ENCODE data around the gene WEE1.
"Not testable (repeated sequence)": the region's sequence is repeated elsewhere in the genome, so short reads cannot be mapped to it uniquely, and the experiment has no call there.

Gene WEE1

DNA sequence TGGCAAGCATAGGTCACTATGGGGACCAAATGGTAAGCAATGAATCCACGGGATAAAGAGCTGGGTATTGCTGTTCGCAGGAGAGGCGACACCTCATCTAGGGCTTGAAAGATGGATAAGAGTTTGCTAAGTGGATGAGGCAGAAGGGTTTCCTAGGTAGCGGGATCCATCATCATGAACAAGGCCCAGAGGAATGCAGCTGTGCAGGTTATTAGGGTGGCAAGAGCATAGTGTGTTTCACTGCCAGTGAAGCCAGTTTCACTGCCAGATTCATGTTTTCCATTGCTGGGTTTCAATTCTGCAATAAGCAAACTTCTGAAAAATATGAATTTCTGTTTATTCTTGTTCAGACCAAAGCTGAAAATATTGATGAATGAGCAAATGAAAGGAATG, 27.2 kb downstream of the WEE1 start:
- ATAC-seq: 0 out of 3 replicates have a peak, but pooled peaks have one; percentile 22
- no peak for TF ChIP-seq ZNF70 (CRISPR knock-in tag; IDR thresholded peaks at IDR 0.05)
- no peak for TF ChIP-seq TOX (CRISPR knock-in tag; IDR thresholded peaks at IDR 0.05; ENCODE audit: borderline replicate concordance)
- TF ChIP-seq TSHZ2 (CRISPR knock-in tag; IDR thresholded peaks at IDR 0.05): no peak
- no peak for TF ChIP-seq ZC3H10 (CRISPR knock-in tag; IDR thresholded peaks at IDR 0.05)
- TF ChIP-seq OSR1 (CRISPR knock-in tag; IDR thresholded peaks at IDR 0.05): no peak
- no peak for TF ChIP-seq PPARA (CRISPR knock-in tag; IDR thresholded peaks at IDR 0.05; ENCODE audit: borderline replicate concordance)
- TF ChIP-seq ISL1 (CRISPR knock-in tag; IDR thresholded peaks at IDR 0.05): no peak
- TF ChIP-seq ZFP3 (CRISPR knock-in tag; IDR thresholded peaks at IDR 0.05): no peak
- TF ChIP-seq, protein P1, sequence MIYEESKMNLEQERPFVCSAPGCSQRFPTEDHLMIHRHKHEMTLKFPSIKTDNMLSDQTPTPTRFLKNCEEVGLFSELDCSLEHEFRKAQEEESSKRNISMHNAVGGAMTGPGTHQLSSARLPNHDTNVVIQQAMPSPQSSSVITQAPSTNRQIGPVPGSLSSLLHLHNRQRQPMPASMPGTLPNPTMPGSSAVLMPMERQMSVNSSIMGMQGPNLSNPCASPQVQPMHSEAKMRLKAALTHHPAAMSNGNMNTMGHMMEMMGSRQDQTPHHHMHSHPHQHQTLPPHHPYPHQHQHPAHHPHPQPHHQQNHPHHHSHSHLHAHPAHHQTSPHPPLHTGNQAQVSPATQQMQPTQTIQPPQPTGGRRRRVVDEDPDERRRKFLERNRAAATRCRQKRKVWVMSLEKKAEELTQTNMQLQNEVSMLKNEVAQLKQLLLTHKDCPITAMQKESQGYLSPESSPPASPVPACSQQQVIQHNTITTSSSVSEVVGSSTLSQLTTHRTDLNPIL (CRISPR knock-in tag; IDR thresholded peaks at IDR 0.05; ENCODE audit: low read depth): no peak
- no peak for TF ChIP-seq ZFP30 (CRISPR knock-in tag; IDR thresholded peaks at IDR 0.05)
- TF ChIP-seq, protein P2, sequence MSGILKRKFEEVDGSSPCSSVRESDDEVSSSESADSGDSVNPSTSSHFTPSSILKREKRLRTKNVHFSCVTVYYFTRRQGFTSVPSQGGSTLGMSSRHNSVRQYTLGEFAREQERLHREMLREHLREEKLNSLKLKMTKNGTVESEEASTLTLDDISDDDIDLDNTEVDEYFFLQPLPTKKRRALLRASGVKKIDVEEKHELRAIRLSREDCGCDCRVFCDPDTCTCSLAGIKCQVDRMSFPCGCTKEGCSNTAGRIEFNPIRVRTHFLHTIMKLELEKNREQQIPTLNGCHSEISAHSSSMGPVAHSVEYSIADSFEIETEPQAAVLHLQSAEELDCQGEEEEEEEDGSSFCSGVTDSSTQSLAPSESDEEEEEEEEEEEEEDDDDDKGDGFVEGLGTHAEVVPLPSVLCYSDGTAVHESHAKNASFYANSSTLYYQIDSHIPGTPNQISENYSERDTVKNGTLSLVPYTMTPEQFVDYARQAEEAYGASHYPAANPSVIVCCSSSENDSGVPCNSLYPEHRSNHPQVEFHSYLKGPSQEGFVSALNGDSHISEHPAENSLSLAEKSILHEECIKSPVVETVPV (CRISPR knock-in tag; IDR thresholded peaks at IDR 0.05): no peak
- no peak for TF ChIP-seq ESRRG (CRISPR knock-in tag; IDR thresholded peaks at IDR 0.05)
- TF ChIP-seq BACH2 (CRISPR knock-in tag; IDR thresholded peaks at IDR 0.05; ENCODE audit: borderline replicate concordance): no peak
- no peak for TF ChIP-seq POU6F1 (CRISPR knock-in tag; IDR thresholded peaks at IDR 0.05; ENCODE audit: borderline replicate concordance, low read depth)
- no peak for TF ChIP-seq GLIS3 (CRISPR knock-in tag; IDR thresholded peaks at IDR 0.05)
- TF ChIP-seq SNAI2 (CRISPR knock-in tag; IDR thresholded peaks at IDR 0.05): no peak
- TF ChIP-seq ZNF565 (CRISPR knock-in tag; conservative IDR thresholded peaks at IDR 0.05; ENCODE audit: low read depth): no peak

GRCh38 chr11:9601037-9601875, 27.8 kb downstream of the WEE1 start:
- TF ChIP-seq GLIS3 (CRISPR knock-in tag; IDR thresholded peaks at IDR 0.05) (no peak), ARNTL (CRISPR knock-in tag; IDR thresholded peaks at IDR 0.05; ENCODE audit: borderline replicate concordance, low read depth) (no peak)
- TF ChIP-seq, protein P1 (CRISPR knock-in tag; IDR thresholded peaks at IDR 0.05; ENCODE audit: low read depth): no peak
- peak; percentile 57 for ATAC-seq

- no peak for TF ChIP-seq ZNF70 (CRISPR knock-in tag; IDR thresholded peaks at IDR 0.05)
- TF ChIP-seq BACH2 (CRISPR knock-in tag; IDR thresholded peaks at IDR 0.05; ENCODE audit: borderline replicate concordance): no peak
- TF ChIP-seq SNAI2 (CRISPR knock-in tag; IDR thresholded peaks at IDR 0.05): no peak
- no peak for TF ChIP-seq CSDC2 (CRISPR knock-in tag; IDR thresholded peaks at IDR 0.05)
- no peak for TF ChIP-seq ESRRG (CRISPR knock-in tag; IDR thresholded peaks at IDR 0.05)
- TF ChIP-seq RARB (CRISPR knock-in tag; IDR thresholded peaks at IDR 0.05): no peak
- TF ChIP-seq TSHZ2 (CRISPR knock-in tag; IDR thresholded peaks at IDR 0.05): no peak
- TF ChIP-seq TCF4 (CRISPR knock-in tag; IDR thresholded peaks at IDR 0.05; ENCODE audit: borderline replicate concordance): no peak
- ATAC-seq: no peak
Measured at GRCh38 chr11:9601876-9602199, 28.4 kb downstream of the WEE1 start.

DNA sequence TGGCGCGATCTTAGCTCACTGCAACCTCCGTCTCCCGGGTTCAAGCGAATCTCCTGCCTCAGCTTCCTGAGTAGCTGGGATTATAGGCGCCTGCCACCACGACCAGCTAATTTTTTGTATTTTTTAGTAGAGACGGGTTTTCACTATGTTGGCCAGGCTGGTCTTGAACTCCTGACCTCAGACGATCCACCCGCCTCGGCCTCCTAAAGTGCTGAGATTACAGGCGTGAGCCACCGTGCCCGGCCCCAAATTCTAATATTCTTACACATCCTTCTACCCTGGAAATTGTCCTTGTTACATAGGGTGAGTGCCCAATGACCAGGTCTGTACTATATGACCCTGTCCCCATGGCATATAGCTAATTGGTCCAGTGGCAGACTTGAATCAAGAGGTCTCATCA, 29.7 kb downstream of the WEE1 start:
- ATAC-seq: not testable (repeated sequence)
